HepG2 (cell line): Measurements from ENCODE around the gene C12orf42. TPM values are rescaled to one million over a fixed set of nuclear protein-coding genes. Genes with fewer than 3 reads are reported as not detected.

Experiments
- ATAC-seq: fragments of 200-7000 bp; cut with Tn5 transposase; 3 replicates; pipeline ENCODE4 v1.9.1; 2020; ENCODE audit warnings: mild to moderate bottlenecking, moderate library complexity
- BruUV-seq: library from RNA; stranded (reverse); fragments of 400-500 nt; replicated peaks from 2 replicates; lab custom pipeline; 2021; lab: Mats Ljungman, UMichigan
- CTCF ChIA-PET: fragments of 300-600 bp; formaldehyde crosslinking; extraction: SDS; loops from one replicate; lab custom pipeline; 2021; ENCODE audit warnings: low total read pairs, inconsistent platforms, low intra/inter-chr PET ratio; lab: Yijun Ruan, JAX
- POLR2A ChIA-PET: fragments of 350-600 bp; sonication (Branson Sonifier 250); formaldehyde crosslinking; loops from one replicate; lab custom pipeline; 2020; ENCODE audit warnings: antibody characterized with exemption, inconsistent platforms; lab: Yijun Ruan, JAX
- DNase-seq: peaks from one replicate; pipeline ENCODE4 v3.0.0-alpha.2; 2015; ENCODE audit warnings: low spot score
- FAIRE-seq: peaks from 3 replicates; lab custom pipeline; 2011; peaks lifted over from hg19 to GRCh38; lab: Jason Lieb, UNC
- H2AFZ ChIP-seq: one replicate; pipeline ENCODE4 v1.6.1; 2011; ENCODE audit warnings: low read length, inconsistent platforms
- H3K27ac ChIP-seq: fragments of 300-600 bp; 3 replicates; pipeline ENCODE4 v1.8.0; 2011; ENCODE audit warnings: mixed run types, mild to moderate bottlenecking, mixed read lengths, low read length, inconsistent platforms; ENCODE audit not compliant: insufficient read depth; ENCODE audit errors: extremely low read length
- H3K27me3 ChIP-seq, 2 experiments: fragments of 200-600 bp in 1 of 2; 2 replicates in 1 of 2; 3 replicates in 1 of 2; pipeline versions ENCODE4 v1.6.0 to v1.8.0; 2011; ENCODE audit warnings: low read length in 2 of 2, mild to moderate bottlenecking in 2 of 2, moderate library complexity in 2 of 2, inconsistent platforms in 1 of 2; ENCODE audit not compliant: insufficient read depth in 2 of 2, control insufficient read depth in 1 of 2
- H3K36me3 ChIP-seq, 2 experiments: fragments of 200-600 bp in 1 of 2; replicated peaks in 1 of 2; 2 replicates in 1 of 2; 3 replicates in 1 of 2; pipeline versions ENCODE4 v1.5.1 to v1.8.0; 2011; ENCODE audit warnings: low read length in 2 of 2, inconsistent platforms in 1 of 2; ENCODE audit not compliant: insufficient read depth in 2 of 2, control insufficient read depth in 1 of 2
- H3K4me1 ChIP-seq: 2 replicates; pipeline ENCODE4 v1.5.1; 2012; ENCODE audit warnings: low read length, inconsistent platforms; ENCODE audit not compliant: insufficient read depth
- H3K4me2 ChIP-seq: 2 replicates; pipeline ENCODE4 v1.6.0; 2011; ENCODE audit warnings: low read depth, low read length, inconsistent platforms
- H3K4me3 ChIP-seq, 3 experiments: fragments of 200-600 bp in 1 of 3; sonication (generic), shearing (Covaris generic) in 1 of 3; replicated peaks in 1 of 3; 2 replicates each; pipeline ENCODE4 v1.5.1; 2011 to 2016; ENCODE audit warnings: low read length in 3 of 3, inconsistent platforms in 2 of 3, low read depth in 2 of 3, mild to moderate bottlenecking in 2 of 3, control low read depth in 1 of 3, mixed read lengths in 1 of 3; ENCODE audit not compliant: insufficient read depth in 1 of 3
- H3K79me2 ChIP-seq: one replicate; pipeline ENCODE4 v1.6.1; 2011; ENCODE audit warnings: low read length, inconsistent platforms; ENCODE audit not compliant: insufficient read depth
- H3K9ac ChIP-seq: 2 replicates; pipeline ENCODE4 v1.6.0; 2011; ENCODE audit warnings: mild to moderate bottlenecking, low read depth, low read length, inconsistent platforms; ENCODE audit not compliant: insufficient read depth
- H3K9me3 ChIP-seq: 2 replicates; pipeline ENCODE4 v1.5.1; 2012; ENCODE audit warnings: mild to moderate bottlenecking, low read length
- H4K20me1 ChIP-seq: 2 replicates; pipeline ENCODE4 v1.6.0; 2011; ENCODE audit warnings: inconsistent platforms, mild to moderate bottlenecking, low read length, moderate library complexity; ENCODE audit not compliant: insufficient read depth
- CCDC6 ChIP-seq: sonication (generic); formaldehyde crosslinking; IDR thresholded peaks from 2 replicates; pipeline ENCODE4 v1.8.1; 2022; ENCODE audit warnings: mild to moderate bottlenecking, missing genetic modification reagents, moderate library complexity
- CENPBD1 ChIP-seq: sonication (generic); formaldehyde crosslinking; IDR thresholded peaks from 2 replicates; pipeline ENCODE4 v1.8.0; 2022; ENCODE audit warnings: missing genetic modification reagents, low read depth, mild to moderate bottlenecking, borderline replicate concordance
- DZIP1 ChIP-seq: sonication (generic); formaldehyde crosslinking; IDR thresholded peaks from 2 replicates; pipeline ENCODE4 v1.5.0; 2020; ENCODE audit warnings: mild to moderate bottlenecking, missing genetic modification reagents
- EHMT2 ChIP-seq: fragments of 200-600 bp; sonication (generic); IDR thresholded peaks from 2 replicates; pipeline ENCODE4 v1.7.0; 2017; ENCODE audit warnings: antibody characterized with exemption, low read depth, low read length, borderline replicate concordance
- MYNN ChIP-seq: sonication (generic); formaldehyde crosslinking; IDR thresholded peaks from 2 replicates; pipeline ENCODE4 v1.4.0; 2020; ENCODE audit warnings: mild to moderate bottlenecking, low read depth, missing genetic modification reagents
- PPARG ChIP-seq: conservative IDR thresholded peaks from 2 replicates; pipeline ENCODE4 v1.6.1; 2016; ENCODE audit warnings: missing biosample characterization, missing genetic modification reagents
- RBFOX2 ChIP-seq: fragments of 200-400 bp; formaldehyde crosslinking; IDR thresholded peaks from 2 replicates; pipeline ENCODE4 v1.6.1; 2017; ENCODE audit warnings: low read depth, mild to moderate bottlenecking, low read length
- REPIN1 ChIP-seq: sonication (generic); formaldehyde crosslinking; IDR thresholded peaks from 2 replicates; pipeline ENCODE4 v1.8.0; 2022; ENCODE audit warnings: missing genetic modification reagents, low read depth, mild to moderate bottlenecking, borderline replicate concordance
- RXRA ChIP-seq: sonication (generic); formaldehyde crosslinking; IDR thresholded peaks from 2 replicates; pipeline ENCODE4 v1.5.1; 2020; ENCODE audit warnings: missing genetic modification reagents
- SMC3 ChIP-seq: IDR thresholded peaks from 2 replicates; pipeline ENCODE4 v1.6.1; 2011; ENCODE audit warnings: low read length, improper control_type of control experiment
- ZNF124 ChIP-seq: sonication (generic); formaldehyde crosslinking; IDR thresholded peaks from 2 replicates; pipeline ENCODE4 v1.4.0; 2020; ENCODE audit warnings: missing genetic modification reagents
- ZNF383 ChIP-seq: sonication (generic); formaldehyde crosslinking; IDR thresholded peaks from 2 replicates; pipeline ENCODE4 v1.4.0; 2020; ENCODE audit warnings: missing genetic modification reagents, mild to moderate bottlenecking, borderline replicate concordance
- ZNF501 ChIP-seq: sonication (generic); formaldehyde crosslinking; IDR thresholded peaks from 2 replicates; pipeline ENCODE4 v1.5.1; 2020; ENCODE audit warnings: mild to moderate bottlenecking, moderate library complexity, missing genetic modification reagents
- ZNF558 ChIP-seq: sonication (generic); formaldehyde crosslinking; IDR thresholded peaks from 2 replicates; pipeline ENCODE4 v1.9.0; 2022; ENCODE audit warnings: mild to moderate bottlenecking, missing genetic modification reagents, borderline replicate concordance
- ZNF660 ChIP-seq: sonication (generic); formaldehyde crosslinking; IDR thresholded peaks from 2 replicates; pipeline ENCODE4 v1.5.1; 2020; ENCODE audit warnings: mild to moderate bottlenecking, low read depth, missing genetic modification reagents, borderline replicate concordance
- WGBS: methylation state at CpG from one replicate; pipeline ENCODE4 v1.1.6; 2017; ENCODE audit warnings: low lambda C conversion rate; 5-methylcytosine and 5-hydroxymethylcytosine counted together
- in situ Hi-C: cut with HindIII; loops from 2 replicates; pipeline ENCODE4 v1.10.0; 2017; ENCODE audit warnings: low pct_unique_long_range_greater_than_20kb; ENCODE audit not compliant: extremely low pct_ligation_motif_present
- intact Hi-C: fragments of 100-400 bp; cut with micrococcal nuclease; formaldehyde crosslinking; loops from one replicate; pipeline ENCODE4 v1.10.0; 2022; ENCODE audit not compliant: unreplicated experiment
- polyA plus RNA-seq, 8 experiments: library from polyadenylated mRNA; depleted of rRNA in 3 of 8; stranded (reverse) in 7 of 8; unstranded in 1 of 8; fragments of >200 nt; fragmentation: Illumina TruSeq in 4 of 8; extraction: Trizol in 4 of 8; gene quantifications; 2 replicates each; pipeline versions ENCODE4 v1.2.1 to v1.2.3, GENCODE V29; 2011 to 2016; ENCODE audit warnings: low read depth in 4 of 8, missing spikeins in 1 of 8, mixed read lengths in 1 of 8; ENCODE audit not compliant: insufficient read depth in 1 of 8
- total RNA-seq, 5 experiments: library from RNA; depleted of rRNA; stranded (reverse); fragments of >200 nt; fragmentation: Illumina TruSeq; extraction: Trizol; gene quantifications; 2 replicates each; pipeline ENCODE4 v1.2.3, GENCODE V29; 2016; ENCODE audit warnings: low read depth in 1 of 5

C12orf42 gene
- total and polyA plus RNA-seq, 2 of the 13 experiments (the other 11 are each of a cell fraction or from before 2014, with no cell fraction given), result not detected

GRCh38 chr12:103530307-103531066 is 34.7 kb upstream of the C12orf42 start:
- no peaks in the 10 kb centered on the region for H3K79me2 ChIP-seq
- H4K20me1 ChIP-seq, result no peaks in the 10 kb centered on the region
- peaks cover 2 to 5% of the 10 kb centered on the region in 2 experiments; a peak in 3 of 5 replicates for H3K27me3 ChIP-seq
- intact Hi-C loops (no loop called here), in situ Hi-C loops (no loop called here)
- 21% methylated on average over 14 of the region's 15 CpGs for WGBS
- BruUV-seq, result no TSS peak
- no peaks in the 10 kb centered on the region for H3K9me3 ChIP-seq
- ChIA-PET POLR2A (no interaction called here), CTCF (no interaction called here)
- H3K4me2 ChIP-seq, result no peak overlapping the region
- no peak overlapping the region for H2AFZ ChIP-seq
- FAIRE-seq, result no peak
- no peak overlapping the region for H3K27ac ChIP-seq
- DNase-seq, result no peak
- H3K36me3 ChIP-seq, result no peaks in the 10 kb centered on the region
- H3K9ac ChIP-seq, result no peak overlapping the region
- TF ChIP-seq REPIN1 (CRISPR knock-in tag) (no peak), ZNF558 (CRISPR knock-in tag) (no peak), MYNN (CRISPR knock-in tag) (no peak), ZNF660 (CRISPR knock-in tag) (no peak), RXRA (no peak), PPARG (no peak), ZNF501 (no peak), EHMT2 (no peak), RBFOX2 (no peak), CENPBD1 (CRISPR knock-in tag) (no peak), ZNF383 (CRISPR knock-in tag) (no peak), CCDC6 (CRISPR knock-in tag) (no peak), SMC3 (no peak), ZNF124 (CRISPR knock-in tag) (no peak), DZIP1 (CRISPR knock-in tag) (no peak)
- TF ChIP-seq, all 625 proteins: peak for 0
- ATAC-seq, result no peak
- Histone ChIP-seq H3K4me3 (no peak overlapping the region), H3K4me1 (no peaks in the 10 kb centered on the region)
